GM21737 (cell line): Measurements from ENCODE around the gene FSD1.

Experiments used
- ATAC-seq: cut with Tn5 transposase; IDR thresholded peaks from one replicate; pipeline ENCODE4 v1.9.1; 2021; ENCODE audit warnings: mild to moderate bottlenecking, moderate library complexity; ENCODE audit not compliant: unreplicated experiment

Gene FSD1

DNA sequence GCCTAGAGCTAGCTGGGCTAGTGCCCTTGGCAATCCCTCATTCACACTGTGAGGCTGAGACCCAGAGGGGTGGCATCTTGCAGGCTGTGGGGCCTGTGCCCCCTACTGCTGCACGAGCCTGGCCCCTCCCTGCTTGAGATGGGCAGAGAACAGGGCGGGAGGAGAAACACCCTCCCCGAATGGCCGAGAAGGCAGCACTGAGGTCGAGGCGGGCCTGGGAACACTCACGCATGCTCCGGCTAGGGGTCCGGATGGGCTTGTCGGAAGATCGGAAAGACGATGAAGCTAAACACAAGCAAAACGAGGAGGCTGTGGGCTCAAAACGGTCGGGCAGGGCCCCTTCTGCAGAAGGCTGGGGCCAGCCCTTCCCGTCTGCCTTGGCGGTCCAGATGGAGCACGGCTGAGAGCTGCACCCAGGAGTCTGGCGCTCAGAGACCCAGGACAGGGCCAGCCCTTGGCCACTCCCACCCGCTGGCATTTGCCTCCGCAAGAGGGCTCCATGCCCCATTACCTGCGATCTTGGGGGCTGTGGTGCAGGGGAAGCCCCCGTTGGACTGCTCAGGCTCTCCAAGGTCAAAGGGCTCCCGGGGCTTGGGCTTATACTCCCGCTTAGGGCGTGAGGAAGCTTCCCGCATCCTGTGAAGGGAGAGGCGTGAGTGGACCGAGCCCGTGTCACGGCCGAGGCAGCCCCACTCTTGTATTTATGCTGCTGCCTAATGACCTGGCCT lies 57.9 kb downstream of the FSD1 start:
- ATAC-seq, result no peak

DNA sequence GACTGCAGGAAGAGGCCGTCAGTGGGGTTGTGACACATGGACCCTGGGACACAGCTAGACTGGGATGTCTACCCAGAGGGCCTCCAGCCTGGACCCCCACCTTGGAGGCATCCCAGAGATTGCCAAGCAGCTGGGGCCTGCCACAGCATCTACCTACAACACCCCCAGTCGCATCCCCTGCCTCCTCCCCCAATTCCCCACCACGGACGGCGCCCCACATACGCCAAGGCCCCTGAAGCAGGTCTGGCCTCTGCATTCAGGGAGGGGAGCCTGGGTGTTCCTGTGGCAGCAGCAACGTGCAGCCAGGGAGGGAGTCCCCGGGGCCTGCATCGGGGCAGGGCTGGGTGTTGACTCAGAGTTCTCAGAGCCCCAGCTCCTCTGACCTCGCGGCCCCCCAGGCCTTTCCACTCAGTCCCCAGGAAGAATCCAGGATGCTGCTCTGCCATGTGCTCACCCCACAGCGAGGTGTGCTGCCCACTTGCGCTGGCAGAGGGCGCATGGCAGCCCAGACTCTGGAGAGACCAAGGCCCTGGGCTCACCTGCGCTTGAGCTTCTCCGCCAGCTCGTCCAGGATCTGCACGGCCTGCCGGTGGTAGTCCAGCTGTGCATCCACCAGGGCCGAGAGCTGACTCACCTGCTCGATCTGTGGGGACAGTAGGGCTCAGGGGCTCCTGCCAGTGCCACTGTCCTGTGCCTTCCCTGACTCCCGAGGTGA lies 58.6 kb downstream of the FSD1 start:
- no peak for ATAC-seq

DNA sequence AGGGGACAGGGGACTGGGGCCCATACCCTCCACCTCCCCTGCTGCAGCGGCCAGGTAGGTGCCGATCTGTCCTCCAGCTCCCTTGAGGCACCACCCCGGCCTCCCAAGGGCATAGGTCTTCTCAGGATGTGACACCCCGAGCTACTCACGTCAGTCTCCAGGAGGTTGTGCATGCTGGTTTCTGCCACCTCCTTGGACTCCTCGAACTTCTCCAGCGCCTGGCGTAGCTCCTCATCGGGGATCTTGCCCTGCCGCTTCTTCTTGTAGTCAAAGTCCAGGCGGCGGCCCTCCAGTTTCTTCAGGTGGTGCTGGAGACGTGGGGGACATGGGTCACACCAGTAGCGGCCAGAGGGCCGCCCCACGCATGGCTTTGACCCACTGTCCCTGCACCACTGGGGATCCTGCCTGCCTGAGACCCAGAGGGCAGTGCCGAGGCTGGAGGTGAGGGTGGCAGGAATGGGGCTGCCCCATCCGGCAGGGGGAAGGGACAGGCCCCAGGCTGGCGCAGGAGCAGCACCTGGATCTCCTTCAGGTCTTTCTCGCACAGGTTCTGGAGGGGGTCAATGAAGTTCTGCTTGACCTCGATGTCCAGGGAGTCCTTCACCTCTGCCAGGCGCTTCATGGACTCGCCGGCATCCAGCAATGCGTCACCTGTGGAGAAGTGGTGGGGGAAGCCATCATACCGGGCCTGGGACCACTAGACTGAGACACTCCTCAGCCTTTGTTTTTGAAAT lies 59.3 kb downstream of the FSD1 start:
- no peak for ATAC-seq

DNA sequence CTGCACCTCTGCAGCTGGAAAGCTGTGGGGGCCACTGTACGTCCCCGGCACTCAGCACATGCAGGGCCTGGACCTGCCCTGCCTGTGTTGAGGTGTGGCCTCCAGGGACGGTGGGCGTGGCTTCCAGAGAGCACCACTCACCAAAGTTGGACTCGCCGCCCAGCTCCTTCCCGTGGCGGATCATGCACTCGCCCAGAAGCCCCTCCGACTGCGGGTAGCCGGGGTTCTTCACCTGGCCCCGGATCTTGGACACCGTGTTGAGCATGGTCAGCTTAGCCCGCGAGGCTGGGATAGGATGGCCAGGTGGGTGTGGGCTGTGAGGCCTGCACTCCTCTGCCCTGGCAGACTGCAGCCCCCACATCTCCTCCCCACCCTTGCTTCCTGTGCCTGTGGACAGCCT lies 60.9 kb downstream of the FSD1 start:
- ATAC-seq, result no peak

DNA sequence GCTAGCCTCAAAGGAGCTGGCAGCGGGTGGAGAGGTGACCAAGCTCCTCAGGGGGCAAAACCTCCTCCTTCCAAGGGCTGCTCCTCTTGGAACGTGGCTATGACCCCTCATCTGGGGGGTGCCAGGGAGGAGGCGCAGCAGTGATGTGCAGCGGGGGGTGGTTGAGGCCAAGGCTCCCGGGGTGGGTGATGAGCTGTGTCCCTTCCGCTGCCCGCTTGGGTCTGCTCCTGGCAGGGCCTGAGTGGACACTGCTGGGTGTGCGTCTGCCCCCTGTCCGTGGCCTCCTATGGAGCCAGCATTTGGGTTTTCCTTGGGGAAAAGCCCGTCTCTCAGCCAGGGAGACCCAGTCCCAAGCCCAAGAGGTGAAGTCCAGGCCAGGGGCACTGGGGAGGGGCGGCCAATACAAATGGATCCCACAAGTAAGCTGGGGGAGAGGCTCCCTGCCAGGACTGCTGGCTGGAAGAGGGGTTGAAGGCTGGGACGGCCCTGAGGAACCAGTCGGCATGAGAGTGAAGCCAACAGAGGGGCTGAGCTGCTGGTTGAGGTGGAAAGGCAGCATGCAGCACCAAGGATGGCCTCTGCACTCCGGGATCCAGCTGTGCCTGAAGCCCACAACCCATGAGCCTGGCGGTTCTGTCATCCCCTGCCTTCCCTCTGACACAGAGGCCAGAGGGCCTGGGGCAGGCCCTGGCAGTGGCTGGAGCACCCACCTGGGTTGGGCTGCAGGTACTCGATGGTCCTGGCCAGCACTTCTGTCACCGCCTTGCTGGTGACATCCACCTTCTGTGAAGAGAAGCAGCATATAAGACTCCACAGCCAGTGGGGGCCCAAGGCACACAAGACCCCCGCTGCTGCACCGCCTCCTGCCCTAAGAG lies 61.6 kb downstream of the FSD1 start:
- no peak for ATAC-seq

DNA sequence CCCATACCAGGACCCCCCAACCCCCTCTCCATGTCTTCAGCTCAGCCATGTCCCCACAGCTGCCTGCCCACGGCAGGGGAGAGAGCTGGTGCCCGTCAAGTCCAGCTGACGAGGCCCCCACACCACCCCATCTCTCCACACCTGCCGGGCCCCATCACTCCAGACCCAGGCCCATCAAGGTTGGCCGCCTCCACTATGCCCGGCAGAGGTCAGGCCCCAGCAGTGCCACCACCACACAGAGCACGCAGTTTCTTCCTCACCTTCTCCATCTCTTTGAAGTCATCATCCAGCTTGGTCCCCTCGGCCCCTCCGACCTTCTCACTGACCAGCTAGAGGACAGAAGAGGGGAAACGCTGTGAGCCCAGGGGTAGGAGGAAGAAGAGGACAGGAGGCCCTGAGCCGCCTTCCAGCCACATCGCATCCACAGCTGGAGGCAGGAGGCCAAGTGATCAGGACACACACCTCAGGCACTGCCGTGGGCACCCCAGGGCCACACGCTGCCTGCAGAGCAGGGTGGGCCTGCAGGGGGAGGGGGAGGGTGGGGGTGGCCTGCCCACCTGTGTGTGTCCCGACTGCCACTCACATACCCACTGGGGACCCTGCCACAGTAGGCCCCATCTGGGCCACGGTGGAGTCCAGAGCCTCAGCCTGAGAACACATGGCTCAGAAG lies 62.4 kb downstream of the FSD1 start:
- no peak for ATAC-seq

DNA sequence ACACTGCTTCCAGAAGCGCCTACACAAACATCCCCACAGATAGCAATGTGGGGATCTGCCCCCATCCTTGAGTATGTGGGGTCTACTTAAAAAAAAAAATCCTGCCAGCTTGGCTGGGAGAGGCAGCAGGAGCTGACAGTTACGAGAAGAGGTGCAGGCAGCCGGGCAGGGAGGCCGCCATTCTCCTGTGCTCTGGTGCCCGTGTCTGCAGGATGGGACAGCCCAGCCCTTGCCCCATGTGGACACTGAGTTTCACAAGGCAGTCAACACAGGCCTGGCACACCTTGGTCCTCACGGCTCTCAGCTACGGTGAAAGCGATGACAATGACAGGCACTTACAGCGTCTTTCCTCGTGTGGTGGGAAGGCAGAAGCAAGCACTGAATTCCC lies 62.9 kb downstream of the FSD1 start:
- no peak for ATAC-seq

DNA sequence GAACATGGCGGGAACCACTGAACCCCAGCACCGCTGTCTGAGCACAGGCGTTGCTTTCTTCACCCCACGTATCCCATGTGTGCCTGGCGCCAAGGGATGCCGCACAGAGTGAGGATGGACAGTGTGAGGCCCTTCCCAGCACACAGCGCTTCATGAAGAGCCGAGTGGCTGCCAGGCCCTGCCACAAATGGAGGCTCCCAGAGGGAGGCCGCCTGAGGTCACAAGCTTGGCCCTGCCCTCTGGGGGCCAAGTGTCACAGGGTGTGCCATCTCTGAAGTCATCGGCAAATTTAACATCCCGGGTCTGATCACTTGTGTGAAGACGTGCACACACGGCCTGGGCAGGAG lies 63.4 kb downstream of the FSD1 start:
- ATAC-seq, result no peak

DNA sequence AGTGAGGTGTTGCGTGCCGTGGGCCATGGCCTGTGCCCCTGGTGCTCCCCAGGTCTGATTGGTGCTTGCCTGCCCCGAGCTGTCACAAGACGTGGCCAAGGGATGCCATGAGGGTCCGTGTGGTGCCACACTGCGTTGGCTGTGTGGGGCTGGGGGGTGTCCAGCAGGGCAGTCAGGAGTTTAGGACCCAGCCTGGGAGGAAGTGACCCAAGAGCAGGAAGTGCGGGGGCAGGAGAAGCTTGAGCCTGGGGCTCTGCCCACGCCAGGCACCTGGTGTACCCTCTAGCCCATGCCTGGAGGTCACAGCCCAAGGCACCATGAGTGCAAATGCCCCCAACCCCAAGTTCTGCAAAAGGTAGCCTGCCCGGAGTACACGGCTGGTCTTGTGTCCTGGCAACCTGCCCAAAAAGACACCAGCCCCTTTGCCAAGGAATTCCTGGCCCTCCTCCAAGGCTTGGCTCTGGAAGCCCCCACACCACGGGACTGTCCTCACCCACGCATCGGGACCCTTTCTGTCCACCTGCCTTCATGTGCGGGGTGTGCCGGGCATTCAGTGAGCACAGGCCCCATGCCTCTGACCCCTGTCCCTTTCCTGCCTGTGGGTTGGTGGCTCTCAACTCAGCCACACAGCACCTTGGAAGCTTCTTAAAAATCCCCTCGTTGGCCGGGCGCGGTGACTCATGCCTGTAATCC lies 63.9 kb downstream of the FSD1 start:
- ATAC-seq, result no peak

DNA sequence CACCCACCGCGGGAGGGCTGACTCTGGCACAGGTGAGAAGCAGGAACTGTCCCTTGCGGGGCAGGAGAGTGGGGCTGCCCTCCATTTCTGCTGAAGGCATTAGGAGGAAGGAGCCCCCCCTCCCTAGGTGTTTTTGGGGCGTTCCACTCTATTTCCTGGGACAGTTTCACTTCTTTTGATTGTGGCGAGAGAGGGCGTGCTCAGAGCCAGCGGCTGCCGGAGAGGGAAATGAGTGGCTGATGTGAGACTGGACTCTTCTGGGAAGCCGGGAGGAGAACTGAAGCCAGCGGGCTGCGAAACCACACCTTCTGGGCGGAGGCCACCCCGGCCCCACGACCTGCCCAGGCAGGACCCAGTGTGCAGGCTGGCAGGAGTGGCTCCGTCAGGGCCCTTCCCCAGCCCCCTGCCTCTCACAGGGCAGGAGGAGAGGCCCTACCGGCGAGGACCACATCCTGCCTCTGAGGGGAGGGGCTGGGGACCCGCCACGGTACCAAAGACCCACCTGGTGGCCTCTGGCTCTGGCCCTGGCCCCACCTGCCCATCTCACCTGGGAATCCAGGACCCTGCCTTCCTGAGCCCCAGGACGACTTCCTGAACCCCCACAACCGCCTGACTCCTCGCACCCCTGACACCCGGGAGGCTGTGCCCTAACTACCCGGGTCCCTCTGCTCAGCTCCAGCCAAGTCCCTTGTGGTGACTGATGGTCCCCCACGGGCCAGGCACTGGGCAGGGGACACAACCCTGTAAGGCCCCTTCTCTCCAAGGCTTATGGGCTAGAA lies 64.9 kb downstream of the FSD1 start:
- peak; percentile 41 for ATAC-seq

DNA sequence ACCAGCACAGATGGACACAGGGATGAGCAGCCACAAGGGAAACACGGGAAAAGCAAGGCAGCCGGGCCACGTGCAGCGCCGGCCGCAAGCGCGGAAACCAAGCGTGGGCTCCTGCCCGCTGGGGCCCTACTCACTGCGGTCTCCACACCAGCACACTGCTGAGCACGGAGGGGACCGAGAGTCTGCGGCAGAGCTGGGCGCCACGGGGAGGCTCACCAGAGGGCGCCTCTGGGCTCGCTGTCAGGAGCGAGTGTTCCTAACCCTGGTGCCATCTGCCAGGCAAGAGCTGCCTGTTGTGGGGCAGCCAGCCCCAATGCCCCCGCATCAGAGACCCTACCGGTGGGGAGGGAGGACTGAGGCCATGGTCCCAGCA lies 65.5 kb downstream of the FSD1 start:
- peak; percentile 30 for ATAC-seq

DNA sequence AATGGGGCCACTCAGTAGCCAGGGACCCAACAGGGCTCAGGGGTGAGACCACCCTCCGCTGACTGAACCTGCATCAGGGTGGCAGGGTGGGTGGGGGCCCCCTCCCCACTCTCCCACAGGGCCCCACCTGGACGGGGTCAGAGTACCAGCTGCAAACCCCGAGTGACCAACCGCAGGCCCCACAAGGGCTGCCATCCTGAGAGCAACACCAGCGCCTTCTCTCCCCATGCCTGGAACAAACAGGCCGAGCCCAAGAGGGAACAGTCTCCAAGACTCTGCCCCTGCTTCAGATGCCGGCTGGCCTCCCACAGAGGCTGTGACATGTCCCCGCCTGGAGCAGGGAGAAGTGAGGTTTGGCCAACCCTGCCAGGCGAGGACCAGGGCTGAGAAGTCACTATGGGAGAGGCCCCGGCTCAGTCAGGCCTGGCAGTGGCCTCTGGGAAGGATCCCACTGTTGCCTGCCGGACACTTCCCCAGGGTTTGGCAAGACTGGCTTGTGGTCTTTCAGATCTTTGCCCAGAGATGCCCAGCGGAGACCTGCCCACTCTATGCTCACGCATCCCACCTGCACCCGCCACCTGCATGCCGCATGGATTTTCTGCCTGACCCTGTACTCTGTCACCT lies 66.1 kb downstream of the FSD1 start:
- ATAC-seq, result no peak

DNA sequence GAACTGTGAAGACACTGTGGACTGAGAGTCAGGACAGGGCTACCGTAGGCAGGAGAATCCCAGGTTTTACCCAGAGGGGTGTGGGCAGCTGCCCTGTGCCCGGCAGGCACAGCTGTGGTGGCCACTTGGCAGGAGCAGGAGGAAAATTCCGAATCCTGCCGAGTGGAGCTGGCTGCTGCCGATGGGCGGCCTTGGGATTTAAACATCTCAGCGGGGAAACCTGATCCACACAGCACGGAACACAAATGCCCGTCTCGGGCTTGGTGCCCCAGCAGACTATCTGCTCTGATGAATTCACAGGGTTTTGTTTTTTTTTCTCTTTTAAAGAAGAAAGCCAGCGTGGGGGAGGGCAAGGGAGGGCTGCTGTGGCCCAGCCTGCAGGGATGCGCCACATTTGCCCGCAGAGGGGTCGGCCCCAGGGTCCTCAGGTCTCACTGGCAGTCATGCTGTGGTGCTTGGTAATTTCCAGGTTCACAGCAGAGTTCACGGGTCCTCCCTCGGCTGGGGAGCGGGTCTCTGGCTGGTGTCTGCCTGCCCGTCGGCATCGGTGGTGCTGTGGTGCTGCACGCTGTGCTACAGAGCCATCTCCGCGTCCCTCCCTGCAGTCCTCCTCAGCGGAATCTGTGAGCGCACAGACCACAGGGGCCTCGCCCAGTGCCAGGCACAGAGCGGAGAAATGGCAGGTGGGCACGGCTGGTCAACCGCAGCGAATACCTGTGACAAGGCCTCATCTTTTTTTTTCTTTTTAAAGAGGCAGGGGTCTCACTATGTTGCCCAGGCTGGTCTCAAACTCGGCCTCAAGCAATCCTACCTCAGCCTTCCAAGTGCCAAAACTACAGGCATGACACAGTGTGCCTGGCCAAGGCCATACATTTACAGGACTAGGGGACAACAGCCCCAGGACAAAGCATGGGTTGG lies 67.1 kb downstream of the FSD1 start:
- no peak for ATAC-seq

DNA sequence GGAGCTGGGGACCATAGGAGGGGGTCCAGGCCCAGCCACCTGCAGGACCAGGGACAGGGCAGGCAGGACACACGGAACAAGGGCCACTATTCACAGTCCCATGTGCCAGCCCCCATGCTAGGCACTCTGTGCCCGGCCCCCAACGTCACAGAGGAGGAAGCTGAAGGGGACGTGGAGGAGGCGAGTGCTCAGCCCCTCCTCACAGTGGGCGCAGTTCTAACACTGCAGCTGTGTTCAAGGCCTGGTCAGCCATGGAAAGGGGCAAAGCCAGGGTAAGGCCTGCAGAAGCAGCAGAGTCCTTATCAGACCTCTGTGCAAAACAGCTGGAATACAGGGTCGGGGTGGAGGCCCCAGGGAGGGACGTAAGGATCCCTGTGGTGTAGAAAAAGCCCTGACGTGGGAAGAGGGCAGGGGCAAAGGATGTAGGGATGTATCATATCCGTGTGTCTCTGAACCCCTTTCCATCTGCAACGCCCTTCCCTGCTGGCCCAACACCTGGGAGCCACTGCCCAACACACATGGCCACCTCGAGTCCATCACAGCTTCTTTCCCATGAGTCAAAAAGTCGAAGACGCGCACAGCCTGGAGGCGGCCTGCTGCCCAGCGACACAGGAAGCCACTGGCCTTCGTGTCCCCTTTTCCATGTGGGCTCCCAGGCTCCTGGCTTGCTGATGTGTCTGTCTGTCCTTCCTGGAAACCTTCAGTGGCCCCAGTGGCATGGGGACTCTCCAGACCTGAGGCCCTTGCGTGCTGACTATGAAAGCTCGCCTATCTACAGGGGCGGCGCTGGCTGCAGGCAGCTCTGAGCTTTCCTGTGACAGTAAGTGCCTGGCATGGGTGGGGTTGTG lies 68.0 kb downstream of the FSD1 start:
- ATAC-seq, result no peak

DNA sequence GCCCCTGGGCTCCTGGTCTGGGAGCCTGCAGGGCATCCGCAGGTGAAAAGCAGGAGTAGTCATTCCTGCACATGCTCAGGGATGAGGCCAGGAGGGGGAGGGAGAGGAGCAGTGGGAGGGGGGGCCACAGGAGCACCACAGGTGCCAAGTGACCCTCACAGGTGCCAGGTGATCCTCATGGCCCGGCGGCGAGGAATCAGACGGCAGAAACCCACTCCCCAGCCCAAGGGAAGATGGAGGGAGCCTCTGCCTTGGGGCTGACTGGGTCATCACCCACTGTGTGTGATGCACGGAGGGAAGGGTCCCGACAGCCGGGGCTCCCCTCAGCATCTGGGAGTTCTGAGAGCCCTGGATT lies 68.6 kb downstream of the FSD1 start:
- ATAC-seq, result no peak
